ENCODE data around the gene ST7L.

Gene ST7L

GRCh38 chr1:112516141-112516540 is 102.8 kb downstream of the ST7L start:
- Histone ChIP-seq H3K27me3 (ENCODE audit: insufficient read depth, low read length) (peaks cover 22% of the 10 kb centered on the region), H3K36me3 (ENCODE audit: insufficient read depth, low read length) (no peaks in the 10 kb centered on the region), H3K9me3 (ENCODE audit: insufficient read depth, low read depth, low read length) (no peaks in the 10 kb centered on the region), H3K4me1 (ENCODE audit: insufficient read depth, low read length) (peaks cover 19% of the 10 kb centered on the region; the same call in 1 of the 2 replicates), H3K27ac (ENCODE audit: low read depth, low read length) (no peak overlapping the region), H3K9ac (ENCODE audit: low read depth, low read length) (no peak overlapping the region), H3K4me3 (ENCODE audit: low read length) (no peak overlapping the region)
- WGBS, result 92% methylated on average over 14 of the region's 14 CpGs

DNA sequence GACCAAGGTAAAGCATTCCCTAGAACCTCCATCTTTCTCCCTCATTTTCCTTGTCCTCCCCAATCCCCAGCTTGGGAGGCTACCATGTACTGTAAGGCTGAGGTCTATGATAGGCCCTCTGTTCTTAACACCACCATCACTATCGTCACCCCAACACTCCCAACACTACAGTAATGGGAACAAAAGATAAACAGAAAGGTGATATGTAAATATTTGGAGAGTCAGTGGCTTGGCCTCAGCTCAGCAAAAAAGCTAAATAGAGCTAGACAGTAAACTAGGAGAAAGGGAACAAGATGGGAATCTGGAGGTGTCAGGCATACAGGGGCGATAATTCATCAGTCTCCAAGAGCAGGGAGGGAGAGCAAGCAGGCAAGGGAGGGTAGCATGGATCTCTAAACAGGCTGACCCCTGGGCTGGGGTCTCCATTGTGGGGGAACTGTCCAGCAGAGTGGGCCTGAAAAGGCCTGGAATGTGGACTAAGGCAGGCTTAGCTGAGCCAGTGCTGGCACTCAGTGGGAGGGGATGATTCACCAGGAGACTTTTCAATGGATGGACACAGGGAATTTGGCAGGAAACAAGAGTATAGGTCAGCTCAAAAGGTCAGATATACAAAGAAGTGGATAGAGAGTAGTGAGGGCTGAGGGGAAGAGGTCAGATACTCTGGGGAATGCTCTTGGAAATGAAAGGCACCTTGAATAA is 103.5 kb downstream of the ST7L start:
- 48% methylated on average over 1 of the region's 2 CpGs for WGBS
- no peaks in the 10 kb centered on the region for H3K36me3 ChIP-seq (ENCODE audit: insufficient read depth, low read length)
- no peaks in the 10 kb centered on the region for H3K9me3 ChIP-seq (ENCODE audit: insufficient read depth, low read depth, low read length)
- no peak overlapping the region for H3K4me3 ChIP-seq (ENCODE audit: low read length)
- no peak overlapping the region for H3K27ac ChIP-seq (ENCODE audit: low read depth, low read length)
- peaks cover 28% of the 10 kb centered on the region for H3K27me3 ChIP-seq (ENCODE audit: insufficient read depth, low read length)
- H3K9ac ChIP-seq (ENCODE audit: low read depth, low read length), result no peak overlapping the region
- H3K4me1 ChIP-seq (ENCODE audit: insufficient read depth, low read length), result peaks cover 25% of the 10 kb centered on the region

DNA sequence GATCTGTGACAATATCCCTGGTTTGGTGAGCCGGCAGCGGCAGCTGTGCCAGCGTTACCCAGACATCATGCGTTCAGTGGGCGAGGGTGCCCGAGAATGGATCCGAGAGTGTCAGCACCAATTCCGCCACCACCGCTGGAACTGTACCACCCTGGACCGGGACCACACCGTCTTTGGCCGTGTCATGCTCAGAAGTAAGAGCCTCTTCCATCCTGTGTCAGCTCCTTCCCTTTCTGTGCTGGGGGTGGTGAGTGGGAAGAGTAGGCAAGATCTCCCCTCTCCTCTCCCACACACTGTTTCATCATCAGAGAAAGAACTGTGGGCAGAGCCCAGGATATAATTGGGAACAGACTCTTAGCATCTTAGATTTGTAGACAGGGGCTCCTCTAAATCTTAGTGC is 104.0 kb downstream of the ST7L start:
- Histone ChIP-seq H3K4me3 (ENCODE audit: low read length) (no peak overlapping the region), H3K9ac (ENCODE audit: low read depth, low read length) (no peak overlapping the region), H3K27ac (ENCODE audit: low read depth, low read length) (no peak overlapping the region), H3K9me3 (ENCODE audit: insufficient read depth, low read depth, low read length) (no peaks in the 10 kb centered on the region), H3K27me3 (ENCODE audit: insufficient read depth, low read length) (peaks cover 34% of the 10 kb centered on the region), H3K4me1 (ENCODE audit: insufficient read depth, low read length) (peaks cover 31% of the 10 kb centered on the region), H3K36me3 (ENCODE audit: insufficient read depth, low read length) (no peaks in the 10 kb centered on the region)
- WGBS, result 95% methylated on average over 12 of the region's 12 CpGs

DNA sequence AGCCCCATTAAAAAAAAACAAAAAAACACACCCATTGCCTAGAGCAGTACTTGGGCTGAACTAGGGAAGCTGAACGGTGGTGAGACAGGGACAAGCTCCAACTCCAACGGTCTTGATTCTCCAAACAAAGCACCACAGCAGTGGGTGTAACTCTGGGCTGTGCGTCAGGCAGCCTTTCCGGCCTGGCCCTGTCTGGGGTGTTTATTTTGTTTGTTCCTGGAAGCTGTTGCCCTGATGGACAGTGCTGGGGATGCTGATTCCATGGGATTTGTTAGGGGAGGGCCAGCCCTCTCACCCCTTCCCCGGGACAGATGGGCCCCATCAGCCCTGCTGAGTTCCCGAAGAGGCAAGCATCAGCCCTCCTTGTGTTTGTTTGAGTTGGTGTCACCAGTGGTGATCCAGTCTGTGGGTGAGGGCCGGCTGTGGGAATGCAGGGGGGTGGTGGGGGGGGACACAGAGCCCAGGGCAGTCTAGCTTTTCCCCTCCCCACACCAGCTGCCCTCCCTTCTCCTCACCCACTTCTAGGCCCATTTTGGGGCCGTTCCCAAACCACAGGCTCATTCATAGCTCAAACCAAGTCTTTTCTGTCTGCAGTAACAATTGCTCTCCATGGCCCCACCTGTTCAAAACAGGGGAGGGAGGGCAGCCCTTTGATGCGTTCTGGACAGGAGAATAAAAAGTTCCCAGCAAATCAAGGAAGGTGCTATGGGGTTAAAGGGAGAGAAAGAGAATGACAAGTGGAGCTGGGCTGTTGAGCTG is 105.7 kb downstream of the ST7L start:
- Histone ChIP-seq H3K4me3 (ENCODE audit: low read length) (no peak overlapping the region), H3K27ac (ENCODE audit: low read depth, low read length) (no peak overlapping the region), H3K27me3 (ENCODE audit: insufficient read depth, low read length) (peaks cover 50% of the 10 kb centered on the region), H3K9me3 (ENCODE audit: insufficient read depth, low read depth, low read length) (no peaks in the 10 kb centered on the region), H3K9ac (ENCODE audit: low read depth, low read length) (no peak overlapping the region), H3K4me1 (ENCODE audit: insufficient read depth, low read length) (peaks cover 35% of the 10 kb centered on the region), H3K36me3 (ENCODE audit: insufficient read depth, low read length) (no peaks in the 10 kb centered on the region)
- WGBS, result 82% methylated on average over 8 of the region's 9 CpGs

GRCh38 chr1:112511897-112512296 is 107.0 kb downstream of the ST7L start:
- Histone ChIP-seq H3K27me3 (ENCODE audit: insufficient read depth, low read length) (peaks cover 64% of the 10 kb centered on the region), H3K9ac (ENCODE audit: low read depth, low read length) (no peak overlapping the region), H3K36me3 (ENCODE audit: insufficient read depth, low read length) (no peaks in the 10 kb centered on the region), H3K4me1 (ENCODE audit: insufficient read depth, low read length) (peaks cover 35% of the 10 kb centered on the region), H3K4me3 (ENCODE audit: low read length) (no peak overlapping the region), H3K27ac (ENCODE audit: low read depth, low read length) (no peak overlapping the region), H3K9me3 (ENCODE audit: insufficient read depth, low read depth, low read length) (no peaks in the 10 kb centered on the region)
- WGBS, result no CpG with 5 or more reads among the region's 2 CpGs

- Histone ChIP-seq H3K9ac (ENCODE audit: low read depth, low read length) (no peak overlapping the region), H3K27me3 (ENCODE audit: insufficient read depth, low read length) (peaks cover 80% of the 10 kb centered on the region), H3K27ac (ENCODE audit: low read depth, low read length) (no peak overlapping the region), H3K4me1 (ENCODE audit: insufficient read depth, low read length) (peaks cover 25% of the 10 kb centered on the region), H3K36me3 (ENCODE audit: insufficient read depth, low read length) (no peaks in the 10 kb centered on the region), H3K4me3 (ENCODE audit: low read length) (peak overlapping the region; percentile 64), H3K9me3 (ENCODE audit: insufficient read depth, low read depth, low read length) (no peaks in the 10 kb centered on the region)
- WGBS, result 6% methylated on average over 6 of the region's 7 CpGs
Observed at GRCh38 chr1:112510340-112510739, 108.6 kb downstream of the ST7L start.

- Histone ChIP-seq H3K36me3 (ENCODE audit: insufficient read depth, low read length) (no peaks in the 10 kb centered on the region), H3K9me3 (ENCODE audit: insufficient read depth, low read depth, low read length) (no peaks in the 10 kb centered on the region), H3K27me3 (ENCODE audit: insufficient read depth, low read length) (peaks cover 86% of the 10 kb centered on the region), H3K27ac (ENCODE audit: low read depth, low read length) (no peak overlapping the region), H3K4me3 (ENCODE audit: low read length) (peak overlapping the region; percentile 64), H3K9ac (ENCODE audit: low read depth, low read length) (no peak overlapping the region), H3K4me1 (ENCODE audit: insufficient read depth, low read length) (peaks cover 22% of the 10 kb centered on the region)
- WGBS, result 8% methylated on average over 16 of the region's 16 CpGs
Observed at GRCh38 chr1:112509660-112510178, 109.2 kb downstream of the ST7L start.

DNA sequence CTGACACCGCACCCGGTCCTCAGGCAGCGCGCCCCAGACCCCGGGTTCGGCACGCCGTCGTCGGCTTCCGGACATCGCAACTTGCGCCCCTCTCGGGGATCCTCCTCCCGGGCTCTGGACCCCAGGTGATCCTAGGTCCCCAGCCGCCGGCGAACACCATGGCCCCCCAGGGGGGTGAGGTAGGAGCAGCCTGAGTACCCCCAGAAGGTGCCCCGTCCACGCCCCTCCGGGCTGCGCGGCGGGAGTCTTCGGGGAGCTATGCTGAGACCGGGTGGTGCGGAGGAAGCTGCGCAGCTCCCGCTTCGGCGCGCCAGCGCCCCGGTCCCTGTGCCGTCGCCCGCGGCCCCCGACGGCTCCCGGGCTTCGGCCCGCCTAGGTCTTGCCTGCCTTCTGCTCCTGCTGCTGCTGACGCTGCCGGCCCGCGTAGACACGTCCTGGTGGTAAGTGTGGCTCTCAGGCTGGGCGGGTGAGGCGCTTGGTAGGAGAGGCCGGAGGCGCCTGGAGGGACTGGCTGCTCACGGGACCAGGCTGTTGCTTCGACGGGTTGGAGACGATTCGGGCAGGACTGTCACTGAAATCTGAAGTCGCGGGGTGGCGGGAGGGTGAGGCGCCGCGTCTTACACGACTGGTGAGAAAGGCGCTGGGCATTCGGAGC is 109.8 kb downstream of the ST7L start:
- 1% methylated on average over 66 of the region's 66 CpGs for WGBS
- Histone ChIP-seq H3K4me1 (ENCODE audit: insufficient read depth, low read length) (peaks cover 27% of the 10 kb centered on the region), H3K27ac (ENCODE audit: low read depth, low read length) (no peak overlapping the region), H3K36me3 (ENCODE audit: insufficient read depth, low read length) (no peaks in the 10 kb centered on the region), H3K9ac (ENCODE audit: low read depth, low read length) (no peak overlapping the region), H3K4me3 (ENCODE audit: low read length) (peak overlapping the region; percentile 64), H3K9me3 (ENCODE audit: insufficient read depth, low read depth, low read length) (no peaks in the 10 kb centered on the region), H3K27me3 (ENCODE audit: insufficient read depth, low read length) (peaks cover 92% of the 10 kb centered on the region)

- Histone ChIP-seq H3K27ac (ENCODE audit: low read depth, low read length) (no peak within 1 kb of the TSS), H3K4me3 (ENCODE audit: low read length) (peak within 1 kb of the TSS; percentile 64), H3K9me3 (ENCODE audit: insufficient read depth, low read depth, low read length) (no peaks in the 10 kb centered on the region), H3K9ac (ENCODE audit: low read depth, low read length) (no peak within 1 kb of the TSS), H3K27me3 (ENCODE audit: insufficient read depth, low read length) (peaks cover 98% of the 10 kb centered on the region), H3K4me1 (ENCODE audit: insufficient read depth, low read length) (peaks cover 31% of the 10 kb centered on the region), H3K36me3 (ENCODE audit: insufficient read depth, low read length) (no peaks in the 10 kb centered on the region)
- under 1% methylated on average over 69 of the region's 69 CpGs for WGBS
Observed at GRCh38 chr1:112508278-112509004, 110.5 kb downstream of the ST7L start, which contains the start of gene WNT2B. Gene WNT2B (plus strand): TSS chr1:112508965. CDS start chr1:112509263, 298 bp downstream.

DNA sequence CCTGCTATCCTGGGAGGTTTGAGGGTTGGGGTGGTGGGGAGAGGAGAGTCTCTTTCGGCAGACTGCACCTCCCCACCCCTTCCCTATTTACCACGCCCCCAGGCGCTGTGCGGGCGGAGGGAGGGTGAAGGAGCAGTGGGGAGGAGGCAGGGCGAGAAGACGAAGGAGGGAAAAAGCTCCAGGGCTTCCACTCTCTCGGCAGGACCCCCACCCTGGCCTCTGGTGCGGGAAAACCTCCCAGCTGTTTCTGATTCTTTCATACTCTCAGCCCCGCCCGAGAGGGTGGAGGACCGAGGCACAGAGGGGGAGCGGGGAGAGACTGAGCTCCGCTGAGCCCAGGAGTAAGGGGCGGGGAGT is 111.0 kb downstream of the ST7L start:
- Histone ChIP-seq H3K27ac (ENCODE audit: low read depth, low read length) (no peak overlapping the region), H3K9me3 (ENCODE audit: insufficient read depth, low read depth, low read length) (no peaks in the 10 kb centered on the region), H3K4me1 (ENCODE audit: insufficient read depth, low read length) (peaks cover 32% of the 10 kb centered on the region), H3K9ac (ENCODE audit: low read depth, low read length) (no peak overlapping the region), H3K27me3 (ENCODE audit: insufficient read depth, low read length) (peaks cover 100% of the 10 kb centered on the region), H3K4me3 (ENCODE audit: low read length) (peak overlapping the region; percentile 64), H3K36me3 (ENCODE audit: insufficient read depth, low read length) (no peaks in the 10 kb centered on the region)
- WGBS, result under 1% methylated on average over 13 of the region's 15 CpGs

All from HUES64 (cell line).